ENCODE results near the gene CDK18. TPM values are rescaled to one million over a fixed set of nuclear protein-coding genes. Genes with fewer than 3 reads are reported as not detected.

CDK18 gene
- total and polyA plus RNA-seq, 2 donors, result 1.8 to 5.4 TPM

Other genes with a start within 250 kb of the CDK18 start
- 2.1 TPM for gene NUAK2, start 182.9 kb upstream of the CDK18 start, total RNA-seq
- 4.0 TPM for gene NUAK2, start 182.9 kb upstream of the CDK18 start, polyA plus RNA-seq
- gene KLHDC8A, start 147.7 kb upstream of the CDK18 start, total RNA-seq, result 0.19 TPM
- 0.50 TPM for gene KLHDC8A, start 147.7 kb upstream of the CDK18 start, polyA plus RNA-seq
- gene LEMD1, start 82.6 kb upstream of the CDK18 start, total RNA-seq, result 0.24 TPM
- 0.66 TPM for gene LEMD1, start 82.6 kb upstream of the CDK18 start, polyA plus RNA-seq
- 0.05 TPM for gene BLACAT1, start 48.6 kb upstream of the CDK18 start, total RNA-seq
- gene BLACAT1, start 48.6 kb upstream of the CDK18 start, polyA plus RNA-seq, result 0.14 TPM
- gene ELK4, start 127.3 kb downstream of the CDK18 start, total RNA-seq, result 20.2 TPM
- 14.3 TPM for gene ELK4, start 127.3 kb downstream of the CDK18 start, polyA plus RNA-seq
- gene SLC45A3, start 175.8 kb downstream of the CDK18 start, total RNA-seq, result 0.94 TPM
- gene SLC45A3, start 175.8 kb downstream of the CDK18 start, polyA plus RNA-seq, result 0.94 TPM
- gene NUCKS1, start 245.5 kb downstream of the CDK18 start, total RNA-seq, result 149 TPM
- 71.8 TPM for gene NUCKS1, start 245.5 kb downstream of the CDK18 start, polyA plus RNA-seq

Measured in thymus (tissue), 2 donors.